ENCODE data around the gene TFAP2C. TPM values are rescaled to one million over a fixed set of nuclear protein-coding genes. Genes with fewer than 3 reads are reported as not detected.

The TFAP2C gene
- total and polyA plus RNA-seq, 9 of the 15 experiments (the other 6 are each of a cell fraction or from before 2014, with no cell fraction given): 0.03 to 0.04 TPM; not detected in 7

DNA sequence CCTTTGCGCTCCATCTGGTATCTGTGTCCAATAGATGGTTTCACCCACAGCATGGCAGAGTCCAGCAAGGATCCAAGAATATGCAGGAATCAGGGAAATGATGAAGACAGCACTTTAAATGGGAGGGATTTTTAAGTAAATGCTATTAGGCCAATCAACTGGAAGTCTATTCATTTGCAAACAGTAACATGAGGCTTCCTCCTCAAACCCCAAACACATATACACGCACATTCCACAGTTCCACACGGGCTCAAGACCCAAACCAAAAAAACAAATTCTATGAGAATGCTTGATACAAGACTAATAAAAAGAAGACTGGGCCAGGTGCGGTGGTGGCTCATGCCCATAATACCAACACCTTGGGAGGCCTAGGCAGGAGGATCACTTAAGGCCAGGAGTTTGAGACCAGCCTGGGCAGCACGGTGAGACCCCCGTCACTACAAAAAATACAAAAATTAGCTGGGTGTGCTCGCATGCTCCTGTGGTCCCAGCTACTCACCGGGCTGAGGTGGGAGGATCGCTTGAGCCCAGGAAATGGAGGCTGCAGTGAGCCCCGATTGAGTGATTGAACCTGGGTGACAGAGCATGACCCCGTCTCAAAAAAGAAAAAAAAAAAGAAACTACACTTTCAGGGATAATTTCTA lies 21.9 kb upstream of the TFAP2C start:
- no peaks in the 10 kb centered on the region for H3K9me1 ChIP-seq (ENCODE audit: control insufficient read depth, insufficient read depth, low read length)
- no peaks in the 10 kb centered on the region; a peak in 1 of 5 replicates for H3K4me1 ChIP-seq (replicated peaks in 1 of 2; ENCODE audit: control insufficient read depth in 2 of 2, insufficient read depth in 2 of 2, low read length in 2 of 2)
- DNase-seq (ENCODE audit: extremely low read depth in 1 of 4, low spot score in 3 of 4): no peak
- ChIA-PET POLR2A (no interaction called here), CTCF (ENCODE audit: low intra/inter-chr PET ratio) (no interaction called here)
- no peaks in the 10 kb centered on the region for H3K79me2 ChIP-seq (ENCODE audit: control insufficient read depth, insufficient read depth, low read length)
- H4K20me1 ChIP-seq (replicated peaks; ENCODE audit: control insufficient read depth, insufficient read depth, low read length): 0 out of 2 replicates have a peak, but pooled peaks cover 4% of the 10 kb centered on the region
- no peaks in the 10 kb centered on the region for H3K9me3 ChIP-seq (replicated peaks; ENCODE audit: control insufficient read depth, insufficient read depth, low read depth, low read length)
- no peak for ATAC-seq
- FAIRE-seq: no peak
- TF ChIP-seq, protein P1, sequence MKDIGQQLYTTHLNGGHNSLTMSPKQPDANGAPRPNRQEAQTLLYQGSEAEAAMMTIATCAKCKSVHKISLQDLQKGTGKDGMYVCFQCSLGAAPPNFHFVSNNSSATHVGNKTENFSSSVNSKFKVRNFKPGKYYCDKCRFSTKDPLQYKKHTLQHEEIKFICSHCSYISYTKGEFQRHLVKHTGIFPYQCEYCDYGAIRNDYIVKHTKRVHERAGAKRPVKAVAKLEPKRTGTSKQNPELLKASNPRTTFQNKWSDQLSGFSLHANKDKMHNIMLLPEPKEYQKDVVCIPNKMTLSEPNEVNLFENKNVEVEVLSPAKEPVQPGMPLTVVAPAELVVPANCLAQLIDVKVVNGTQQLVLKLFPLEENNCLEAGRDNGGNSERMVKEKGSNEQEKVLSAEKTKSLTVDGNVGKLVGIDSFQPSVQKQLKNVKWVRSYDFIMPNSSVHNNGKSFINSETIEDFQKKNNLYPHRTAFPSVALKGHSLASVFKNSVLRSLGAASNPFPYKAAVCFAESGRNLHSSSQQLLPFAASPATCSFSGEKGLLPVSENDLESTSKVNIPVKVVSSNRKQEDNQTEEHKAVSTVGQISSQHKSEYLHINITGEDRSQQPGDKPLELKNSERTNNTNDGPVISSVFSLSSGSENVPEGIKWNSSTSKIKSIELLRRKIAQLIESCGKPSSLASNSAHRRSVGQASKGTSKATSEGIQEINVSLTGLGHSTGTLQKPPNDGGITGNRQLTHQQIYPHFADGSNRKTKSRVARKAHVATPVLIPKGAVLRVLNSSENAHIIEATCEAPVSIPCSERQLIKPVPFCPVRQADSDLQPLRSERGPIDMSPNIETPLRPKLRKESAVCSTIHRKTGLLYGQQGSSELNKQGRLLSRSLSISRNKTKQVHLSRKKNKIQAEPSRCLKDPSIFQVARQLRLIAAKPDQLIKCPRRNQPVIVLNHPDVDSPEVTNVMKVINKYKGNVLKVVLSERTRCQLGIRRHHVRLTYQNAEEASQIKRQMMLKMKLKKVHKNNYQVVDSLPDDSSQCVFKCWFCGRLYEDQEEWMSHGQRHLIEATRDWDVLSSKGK (CRISPR knock-in tag; IDR thresholded peaks at IDR 0.05): no peak
- TF ChIP-seq, protein P2, sequence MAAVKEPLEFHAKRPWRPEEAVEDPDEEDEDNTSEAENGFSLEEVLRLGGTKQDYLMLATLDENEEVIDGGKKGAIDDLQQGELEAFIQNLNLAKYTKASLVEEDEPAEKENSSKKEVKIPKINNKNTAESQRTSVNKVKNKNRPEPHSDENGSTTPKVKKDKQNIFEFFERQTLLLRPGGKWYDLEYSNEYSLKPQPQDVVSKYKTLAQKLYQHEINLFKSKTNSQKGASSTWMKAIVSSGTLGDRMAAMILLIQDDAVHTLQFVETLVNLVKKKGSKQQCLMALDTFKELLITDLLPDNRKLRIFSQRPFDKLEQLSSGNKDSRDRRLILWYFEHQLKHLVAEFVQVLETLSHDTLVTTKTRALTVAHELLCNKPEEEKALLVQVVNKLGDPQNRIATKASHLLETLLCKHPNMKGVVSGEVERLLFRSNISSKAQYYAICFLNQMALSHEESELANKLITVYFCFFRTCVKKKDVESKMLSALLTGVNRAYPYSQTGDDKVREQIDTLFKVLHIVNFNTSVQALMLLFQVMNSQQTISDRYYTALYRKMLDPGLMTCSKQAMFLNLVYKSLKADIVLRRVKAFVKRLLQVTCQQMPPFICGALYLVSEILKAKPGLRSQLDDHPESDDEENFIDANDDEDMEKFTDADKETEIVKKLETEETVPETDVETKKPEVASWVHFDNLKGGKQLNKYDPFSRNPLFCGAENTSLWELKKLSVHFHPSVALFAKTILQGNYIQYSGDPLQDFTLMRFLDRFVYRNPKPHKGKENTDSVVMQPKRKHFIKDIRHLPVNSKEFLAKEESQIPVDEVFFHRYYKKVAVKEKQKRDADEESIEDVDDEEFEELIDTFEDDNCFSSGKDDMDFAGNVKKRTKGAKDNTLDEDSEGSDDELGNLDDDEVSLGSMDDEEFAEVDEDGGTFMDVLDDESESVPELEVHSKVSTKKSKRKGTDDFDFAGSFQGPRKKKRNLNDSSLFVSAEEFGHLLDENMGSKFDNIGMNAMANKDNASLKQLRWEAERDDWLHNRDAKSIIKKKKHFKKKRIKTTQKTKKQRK (IDR thresholded peaks at IDR 0.05; ENCODE audit: borderline replicate concordance, low read depth, low read length): no peak
- TF ChIP-seq, protein P3, sequence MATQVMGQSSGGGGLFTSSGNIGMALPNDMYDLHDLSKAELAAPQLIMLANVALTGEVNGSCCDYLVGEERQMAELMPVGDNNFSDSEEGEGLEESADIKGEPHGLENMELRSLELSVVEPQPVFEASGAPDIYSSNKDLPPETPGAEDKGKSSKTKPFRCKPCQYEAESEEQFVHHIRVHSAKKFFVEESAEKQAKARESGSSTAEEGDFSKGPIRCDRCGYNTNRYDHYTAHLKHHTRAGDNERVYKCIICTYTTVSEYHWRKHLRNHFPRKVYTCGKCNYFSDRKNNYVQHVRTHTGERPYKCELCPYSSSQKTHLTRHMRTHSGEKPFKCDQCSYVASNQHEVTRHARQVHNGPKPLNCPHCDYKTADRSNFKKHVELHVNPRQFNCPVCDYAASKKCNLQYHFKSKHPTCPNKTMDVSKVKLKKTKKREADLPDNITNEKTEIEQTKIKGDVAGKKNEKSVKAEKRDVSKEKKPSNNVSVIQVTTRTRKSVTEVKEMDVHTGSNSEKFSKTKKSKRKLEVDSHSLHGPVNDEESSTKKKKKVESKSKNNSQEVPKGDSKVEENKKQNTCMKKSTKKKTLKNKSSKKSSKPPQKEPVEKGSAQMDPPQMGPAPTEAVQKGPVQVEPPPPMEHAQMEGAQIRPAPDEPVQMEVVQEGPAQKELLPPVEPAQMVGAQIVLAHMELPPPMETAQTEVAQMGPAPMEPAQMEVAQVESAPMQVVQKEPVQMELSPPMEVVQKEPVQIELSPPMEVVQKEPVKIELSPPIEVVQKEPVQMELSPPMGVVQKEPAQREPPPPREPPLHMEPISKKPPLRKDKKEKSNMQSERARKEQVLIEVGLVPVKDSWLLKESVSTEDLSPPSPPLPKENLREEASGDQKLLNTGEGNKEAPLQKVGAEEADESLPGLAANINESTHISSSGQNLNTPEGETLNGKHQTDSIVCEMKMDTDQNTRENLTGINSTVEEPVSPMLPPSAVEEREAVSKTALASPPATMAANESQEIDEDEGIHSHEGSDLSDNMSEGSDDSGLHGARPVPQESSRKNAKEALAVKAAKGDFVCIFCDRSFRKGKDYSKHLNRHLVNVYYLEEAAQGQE (IDR thresholded peaks at IDR 0.05; ENCODE audit: borderline replicate concordance): no peak
- TF ChIP-seq, protein P3 (CRISPR knock-in tag; IDR thresholded peaks at IDR 0.05; ENCODE audit: low read depth): no peak
- no peak for TF ChIP-seq ZNF12 (CRISPR knock-in tag; IDR thresholded peaks at IDR 0.05)
- H3K4me2 ChIP-seq (ENCODE audit: insufficient read depth, low read length): no peak overlapping the region
- H3K36me3 ChIP-seq (ENCODE audit: control insufficient read depth, insufficient read depth, low read length): no peaks in the 10 kb centered on the region
- BruUV-seq (replicated peaks): no TSS peak
- no peak overlapping the region for H2AFZ ChIP-seq (ENCODE audit: low read depth, low read length)
- peaks cover 5 to 35% of the 10 kb centered on the region in 2 experiments; a peak in 3 of 5 replicates for H3K27me3 ChIP-seq (ENCODE audit: control insufficient read depth in 2 of 2, insufficient read depth in 2 of 2, low read length in 2 of 2)
- intact Hi-C loops (cut with micrococcal nuclease): no loop called here
- H3K27ac ChIP-seq (ENCODE audit: extremely low read depth, low read depth, low read length): no peak overlapping the region
- WGBS (ENCODE audit: insufficient coverage, low coverage, missing lambda C conversion rate): 4% methylated on average over 11 of the region's 11 CpGs
- no peak overlapping the region for H3K4me3 ChIP-seq
- no peak overlapping the region for H3K9ac ChIP-seq (ENCODE audit: insufficient read depth in 1 of 2, low read depth in 2 of 2, low read length in 2 of 2)
- in situ Hi-C loops (cut with MboI): no loop called here

All from K562 (cell line).